CD14-positive monocyte (primary cell): ENCODE results near the gene UBE2Q1. TPM values are rescaled to one million over a fixed set of nuclear protein-coding genes. Genes with fewer than 3 reads are reported as not detected.

ENCODE experiments used
- DNase-seq, 3 donors: peaks; one replicate each; pipeline ENCODE4 v3.0.0-alpha.2; 2011 to 2022
- H2AFZ ChIP-seq: 2 replicates; pipeline ENCODE4 v1.6.0; 2012; ENCODE audit warnings: mild to moderate bottlenecking, low read depth, low read length, inconsistent platforms; ENCODE audit not compliant: insufficient read depth, poor library complexity, severe bottlenecking
- H3K27ac ChIP-seq, 2 donors: 1 replicate in 1 of 2; 2 replicates in 1 of 2; pipeline ENCODE4 v1.5.1; 2012 to 2013; ENCODE audit warnings: low read length in 2 of 2, control low read depth in 1 of 2, inconsistent platforms in 1 of 2, low read depth in 1 of 2, mild to moderate bottlenecking in 1 of 2
- H3K27me3 ChIP-seq, 2 donors: one replicate each; pipeline versions ENCODE4 v1.6.0 to v1.6.1; 2011 to 2013; ENCODE audit warnings: low read length in 2 of 2; ENCODE audit not compliant: control insufficient read depth in 2 of 2, insufficient read depth in 2 of 2
- H3K36me3 ChIP-seq, 2 donors: replicated peaks in 1 of 2; 1 replicate in 1 of 2; 2 replicates in 1 of 2; pipeline versions ENCODE4 v1.5.1 to v1.6.1; 2012 to 2013; ENCODE audit warnings: low read length in 2 of 2, control low read depth in 1 of 2, inconsistent platforms in 1 of 2, mild to moderate bottlenecking in 1 of 2; ENCODE audit not compliant: insufficient read depth in 2 of 2, control insufficient read depth in 1 of 2
- H3K4me1 ChIP-seq, 2 donors: 1 replicate in 1 of 2; 2 replicates in 1 of 2; pipeline versions ENCODE4 v1.5.1 to v1.6.1; 2012 to 2013; ENCODE audit warnings: low read length in 2 of 2, control low read depth in 1 of 2, inconsistent platforms in 1 of 2, mild to moderate bottlenecking in 1 of 2, moderate library complexity in 1 of 2; ENCODE audit not compliant: insufficient read depth in 2 of 2, control insufficient read depth in 1 of 2
- H3K4me2 ChIP-seq: replicated peaks from 2 replicates; pipeline ENCODE3; 2012; ENCODE audit warnings: low read length, moderate library complexity, mild to moderate bottlenecking; ENCODE audit not compliant: poor library complexity, severe bottlenecking; ENCODE audit errors: extremely low read depth
- H3K4me3 ChIP-seq, 3 experiments: fragments of 200-600 bp in 1 of 3; sonication (generic) in 1 of 3; replicated peaks in 1 of 3; 1 replicate in 2 of 3; 2 replicates in 1 of 3; pipeline ENCODE4 v1.5.1; 2011 to 2013; ENCODE audit warnings: low read length in 3 of 3, mild to moderate bottlenecking in 3 of 3, control low read depth in 2 of 3, low read depth in 2 of 3, inconsistent platforms in 1 of 3, moderate library complexity in 1 of 3
- H3K79me2 ChIP-seq: 2 replicates; pipeline ENCODE4 v1.6.0; 2012; ENCODE audit warnings: mild to moderate bottlenecking, control low read depth, inconsistent platforms, low read length, moderate library complexity; ENCODE audit not compliant: insufficient read depth
- H3K9ac ChIP-seq: 2 replicates; pipeline ENCODE4 v1.6.0; 2017; ENCODE audit warnings: low read length, mild to moderate bottlenecking; ENCODE audit not compliant: insufficient read depth, poor library complexity, severe bottlenecking
- H3K9me3 ChIP-seq, 2 donors: replicated peaks in 1 of 2; 1 replicate in 1 of 2; 2 replicates in 1 of 2; pipeline versions ENCODE4 v1.5.1 to v1.6.1; 2012 to 2013; ENCODE audit warnings: low read length in 2 of 2, control low read depth in 1 of 2; ENCODE audit not compliant: control insufficient read depth in 1 of 2, insufficient read depth in 1 of 2
- H4K20me1 ChIP-seq: 2 replicates; pipeline ENCODE4 v1.6.0; 2012; ENCODE audit warnings: mild to moderate bottlenecking, low read length, control low read depth, moderate library complexity; ENCODE audit not compliant: insufficient read depth
- H3K27ac Mint-ChIP-seq, 7 donors: one replicate each; pipeline ENCODE4 v1.8.0; 2020; ENCODE audit warnings: mild to moderate bottlenecking in 7 of 7, mixed read lengths in 7 of 7, moderate library complexity in 6 of 7, inconsistent platforms in 2 of 7
- H3K27me3 Mint-ChIP-seq, 3 donors: one replicate each; pipeline ENCODE4 v1.8.0; 2021 to 2022; ENCODE audit warnings: low read depth in 3 of 3, mild to moderate bottlenecking in 3 of 3, mixed read lengths in 3 of 3, moderate library complexity in 3 of 3, inconsistent platforms in 1 of 3
- H3K36me3 Mint-ChIP-seq, 2 donors: one replicate each; pipeline ENCODE4 v1.8.0; 2020; ENCODE audit warnings: mixed read lengths in 2 of 2, inconsistent platforms in 1 of 2, mild to moderate bottlenecking in 1 of 2
- H3K4me1 Mint-ChIP-seq: one replicate; pipeline ENCODE4 v1.8.0; 2020; ENCODE audit warnings: mild to moderate bottlenecking, mixed read lengths
- H3K4me3 Mint-ChIP-seq, 2 donors: one replicate each; pipeline ENCODE4 v1.8.0; 2020; ENCODE audit warnings: mild to moderate bottlenecking in 2 of 2, mixed read lengths in 2 of 2, moderate library complexity in 1 of 2
- H3K9me3 Mint-ChIP-seq, 7 donors: one replicate each; pipeline ENCODE4 v1.8.0; 2020 to 2022; ENCODE audit warnings: mixed read lengths in 7 of 7, mild to moderate bottlenecking in 6 of 7, moderate library complexity in 6 of 7, inconsistent platforms in 2 of 7
- WGBS: methylation state at CpG from one replicate; pipeline ENCODE4 v1.1.5; 2013; ENCODE audit warnings: missing lambda C conversion rate; ENCODE audit not compliant: insufficient coverage; 5-methylcytosine and 5-hydroxymethylcytosine counted together
- intact Hi-C, 2 donors: fragments of 100-400 bp; cut with micrococcal nuclease; formaldehyde crosslinking; loops; one replicate each; pipeline versions ENCODE4 v1.15.0 to v1.15.1; 2023
- polyA plus RNA-seq, 3 donors: library from polyadenylated mRNA; depleted of rRNA in 1 of 3; unstranded in 2 of 3; stranded (reverse) in 1 of 3; fragments of 300-500 nt in 2 of 3; fragments of >200 nt in 1 of 3; fragmentation: Illumina TruSeq in 2 of 3; gene quantifications; 1 replicate in 2 of 3; 2 replicates in 1 of 3; pipeline ENCODE4 v1.2.3, GENCODE V29; 2012 to 2021
- TF ChIP-seq, protein P1 (sequence below): fragments of 200-600 bp; IDR thresholded peaks from one replicate; pipeline ENCODE4 v1.8.0; 2022; ENCODE audit warnings: antibody characterized with exemption, mild to moderate bottlenecking

UBE2Q1 gene
- polyA plus RNA-seq, 3 donors = 6.4 to 22.6 (median 8.4) TPM

GRCh38 chr1:154499446-154499845 lies 59.0 kb downstream of the UBE2Q1 start:
- peaks cover 47 to 53% of the 10 kb centered on the region in 2 donors for H3K27me3 ChIP-seq
- no peak overlapping the region for H3K4me3 ChIP-seq
- H3K4me1 ChIP-seq = peaks cover 27 to 36% of the 10 kb centered on the region in 2 donors
- H3K4me2 ChIP-seq = no peak overlapping the region
- peak in 1 of 3 donors; percentile 13 for DNase-seq
- H2AFZ ChIP-seq = no peak overlapping the region
- Mint-ChIP-seq H3K27me3 (peaks cover 39 to 60% (median 41%) of the 10 kb centered on the region in 3 donors), H3K27ac (no peak overlapping the region), H3K4me1 (peaks cover 27% of the 10 kb centered on the region), H3K4me3 (peak overlapping the region in 1 of 2 donors; percentile 87), H3K36me3 (peaks cover 7 to 12% of the 10 kb centered on the region in 2 donors), H3K9me3 (peaks cover 0 to 23% (median 12%) of the 10 kb centered on the region in 7 donors)
- TF ChIP-seq, protein P1, sequence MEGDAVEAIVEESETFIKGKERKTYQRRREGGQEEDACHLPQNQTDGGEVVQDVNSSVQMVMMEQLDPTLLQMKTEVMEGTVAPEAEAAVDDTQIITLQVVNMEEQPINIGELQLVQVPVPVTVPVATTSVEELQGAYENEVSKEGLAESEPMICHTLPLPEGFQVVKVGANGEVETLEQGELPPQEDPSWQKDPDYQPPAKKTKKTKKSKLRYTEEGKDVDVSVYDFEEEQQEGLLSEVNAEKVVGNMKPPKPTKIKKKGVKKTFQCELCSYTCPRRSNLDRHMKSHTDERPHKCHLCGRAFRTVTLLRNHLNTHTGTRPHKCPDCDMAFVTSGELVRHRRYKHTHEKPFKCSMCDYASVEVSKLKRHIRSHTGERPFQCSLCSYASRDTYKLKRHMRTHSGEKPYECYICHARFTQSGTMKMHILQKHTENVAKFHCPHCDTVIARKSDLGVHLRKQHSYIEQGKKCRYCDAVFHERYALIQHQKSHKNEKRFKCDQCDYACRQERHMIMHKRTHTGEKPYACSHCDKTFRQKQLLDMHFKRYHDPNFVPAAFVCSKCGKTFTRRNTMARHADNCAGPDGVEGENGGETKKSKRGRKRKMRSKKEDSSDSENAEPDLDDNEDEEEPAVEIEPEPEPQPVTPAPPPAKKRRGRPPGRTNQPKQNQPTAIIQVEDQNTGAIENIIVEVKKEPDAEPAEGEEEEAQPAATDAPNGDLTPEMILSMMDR = no peak
- H3K79me2 ChIP-seq = no peaks in the 10 kb centered on the region
- H3K27ac ChIP-seq = no peak overlapping the region
- H3K9me3 ChIP-seq = peaks cover 6 to 17% of the 10 kb centered on the region in 2 donors
- WGBS = 100% methylated on average over 1 of the region's 1 CpG
- no peaks in the 10 kb centered on the region for H4K20me1 ChIP-seq
- no peaks in the 10 kb centered on the region for H3K36me3 ChIP-seq
- no peak overlapping the region for H3K9ac ChIP-seq
- intact Hi-C loops = no loop called here

Other genes with a start within 250 kb of the UBE2Q1 start
- under 1 TPM in 1 of 3 donors, not detected in 2; 0.09 TPM for gene AQP10, start 237.6 kb downstream of the UBE2Q1 start, polyA plus RNA-seq
- 1 to 10 TPM in 1 of 3 donors, under 1 TPM in 2; 0.46 to 2.2 (median 0.98) TPM for gene ATP8B2, start 233.1 kb downstream of the UBE2Q1 start, polyA plus RNA-seq
- gene IL6R, start 153.3 kb downstream of the UBE2Q1 start, polyA plus RNA-seq = 10 to 100 TPM; 56.4 to 81.7 (median 62.1) TPM
- not detected for gene TDRD10, start 56.4 kb downstream of the UBE2Q1 start, polyA plus RNA-seq
- not detected for gene SHE, start 56.2 kb downstream of the UBE2Q1 start, polyA plus RNA-seq
- under 1 TPM in 1 of 3 donors, not detected in 2; 0.05 TPM for gene CHRNB2, start 9.1 kb upstream of the UBE2Q1 start, polyA plus RNA-seq
- gene ADAR, start 49.5 kb upstream of the UBE2Q1 start, polyA plus RNA-seq = 100 to 1,000 TPM in 1 of 3 donors, 10 to 100 TPM in 2; 57.3 to 100 (median 91.6) TPM